NCI-H446 (cell line): ENCODE measurements around the gene HSD17B4.
"Not testable (repeated sequence)": the region's sequence is repeated elsewhere in the genome, so short reads cannot be mapped to it uniquely, and the experiment has no call there.

Experiments used
- DNase-seq, 2 experiments: peaks; one replicate each; lab custom pipeline; 2025; lab: John Stamatoyannopoulos, UW

Gene HSD17B4

GRCh38 chr5:119432674-119433237 lies 19.5 kb upstream of the HSD17B4 start:
- DNase-seq = not testable (repeated sequence)

- peak; percentile 7 to 65 for DNase-seq
Measured at GRCh38 chr5:119435436-119436132, 16.7 kb upstream of the HSD17B4 start.

- DNase-seq = not testable (repeated sequence)
Measured at GRCh38 chr5:119437785-119438586, 14.3 kb upstream of the HSD17B4 start.

GRCh38 chr5:119438587-119438917 lies 13.7 kb upstream of the HSD17B4 start:
- DNase-seq = not testable (repeated sequence)

- DNase-seq = no peak
Measured at GRCh38 chr5:119439140-119439631, 13.1 kb upstream of the HSD17B4 start.

GRCh38 chr5:119439632-119440031 lies 12.7 kb upstream of the HSD17B4 start:
- not testable (repeated sequence) for DNase-seq

GRCh38 chr5:119444643-119445042 lies 7.7 kb upstream of the HSD17B4 start:
- not testable (repeated sequence) for DNase-seq

- no peak for DNase-seq
Measured at GRCh38 chr5:119445544-119445943, 6.8 kb upstream of the HSD17B4 start.

- no peak for DNase-seq
Measured at GRCh38 chr5:119449882-119450281, 2.4 kb upstream of the HSD17B4 start.

GRCh38 chr5:119450627-119451026 lies 1.7 kb upstream of the HSD17B4 start:
- not testable (repeated sequence) for DNase-seq

- no peak for DNase-seq
Measured at GRCh38 chr5:119451561-119451960, 736 bp upstream of the HSD17B4 start.

- no peak for DNase-seq
Measured at GRCh38 chr5:119452060-119452372, 281 bp upstream of the HSD17B4 start.

- DNase-seq = peak in 1 of 2 experiments; percentile 9
Measured at GRCh38 chr5:119453040-119453373, 710 bp downstream of the HSD17B4 start.

GRCh38 chr5:119454171-119454570 lies 1.9 kb downstream of the HSD17B4 start:
- no peak for DNase-seq

GRCh38 chr5:119458911-119459632 lies 6.8 kb downstream of the HSD17B4 start:
- no peak for DNase-seq

GRCh38 chr5:119465640-119466039 lies 13.3 kb downstream of the HSD17B4 start:
- DNase-seq = no peak

- no peak for DNase-seq
Measured at GRCh38 chr5:119468286-119468685, 16.0 kb downstream of the HSD17B4 start.

- no peak for DNase-seq
Measured at GRCh38 chr5:119470105-119470763, 17.9 kb downstream of the HSD17B4 start.

- peak in 1 of 2 experiments; percentile 16 for DNase-seq
Measured at GRCh38 chr5:119470851-119471451, 18.7 kb downstream of the HSD17B4 start.

- DNase-seq = no peak
Measured at GRCh38 chr5:119473241-119473640, 20.9 kb downstream of the HSD17B4 start.

GRCh38 chr5:119476341-119476740 lies 24.0 kb downstream of the HSD17B4 start:
- DNase-seq = no peak

GRCh38 chr5:119478781-119479180 lies 26.5 kb downstream of the HSD17B4 start:
- no peak for DNase-seq
